A549 (cell line): ENCODE measurements around the gene ABCA7.

Source experiments
- CBX2 ChIP-seq: fragments of 200-600 bp; sonication (generic); IDR thresholded peaks from 2 replicates; pipeline ENCODE4 v1.6.1; 2016; ENCODE audit warnings: low read depth, mild to moderate bottlenecking, borderline replicate concordance
- ELK1 ChIP-seq: fragments of 150-350 bp; IDR thresholded peaks from 2 replicates; pipeline ENCODE4 v1.6.1; 2014; ENCODE audit warnings: low read depth, mild to moderate bottlenecking, low read length
- HMGXB4 ChIP-seq: fragments of 250-450 bp; sonication (Bioruptor Pico); IDR thresholded peaks from 2 replicates; pipeline ENCODE4 v1.5.0; 2021; ENCODE audit warnings: mild to moderate bottlenecking, moderate library complexity, borderline replicate concordance
- JUNB ChIP-seq: fragments of >200 bp; sonication (Bioruptor Twin); formaldehyde crosslinking; IDR thresholded peaks from 2 replicates; pipeline ENCODE4 v1.6.1; 2016
- MAFK ChIP-seq: fragments of 450-650 bp; IDR thresholded peaks from 2 replicates; pipeline ENCODE4 v1.6.1; 2014; ENCODE audit not compliant: partially characterized antibody
- POLR2A ChIP-seq: IDR thresholded peaks from 2 replicates; pipeline ENCODE4 v1.6.1; 2012; ENCODE audit warnings: mild to moderate bottlenecking, low read length
- POLR2AphosphoS2 ChIP-seq: conservative IDR thresholded peaks from 2 replicates; pipeline ENCODE4 v1.6.1; 2012; ENCODE audit warnings: low read length, improper control_type of control experiment, inconsistent platforms
- RAD21 ChIP-seq, 2 experiments: fragments of >200 bp in 1 of 2; sonication (Bioruptor Twin) in 1 of 2; formaldehyde crosslinking in 1 of 2; IDR thresholded peaks in 1 of 2; conservative IDR thresholded peaks in 1 of 2; 2 replicates in 1 of 2; 3 replicates in 1 of 2; pipeline ENCODE4 v1.6.1; 2012 to 2018; ENCODE audit warnings: inconsistent platforms in 1 of 2
- REST ChIP-seq: fragments of 200-600 bp; sonication (generic); IDR thresholded peaks from 2 replicates; pipeline ENCODE4 v1.6.1; 2016; ENCODE audit warnings: antibody characterized with exemption, mild to moderate bottlenecking, moderate library complexity
- RFX5 ChIP-seq: fragments of 450-650 bp; IDR thresholded peaks from 2 replicates; pipeline ENCODE4 v1.7.1; 2014; ENCODE audit warnings: antibody characterized with exemption, mild to moderate bottlenecking, moderate library complexity
- ZFP36 ChIP-seq: fragments of 450-650 bp; IDR thresholded peaks from 2 replicates; pipeline ENCODE4 v1.6.1; 2014; ENCODE audit warnings: borderline replicate concordance; ENCODE audit not compliant: partially characterized antibody
- TF ChIP-seq, protein P1 (sequence below): fragments of >200 bp; sonication (Bioruptor Twin); formaldehyde crosslinking; IDR thresholded peaks from 3 replicates; pipeline ENCODE4 v1.5.1; 2016

DNA sequence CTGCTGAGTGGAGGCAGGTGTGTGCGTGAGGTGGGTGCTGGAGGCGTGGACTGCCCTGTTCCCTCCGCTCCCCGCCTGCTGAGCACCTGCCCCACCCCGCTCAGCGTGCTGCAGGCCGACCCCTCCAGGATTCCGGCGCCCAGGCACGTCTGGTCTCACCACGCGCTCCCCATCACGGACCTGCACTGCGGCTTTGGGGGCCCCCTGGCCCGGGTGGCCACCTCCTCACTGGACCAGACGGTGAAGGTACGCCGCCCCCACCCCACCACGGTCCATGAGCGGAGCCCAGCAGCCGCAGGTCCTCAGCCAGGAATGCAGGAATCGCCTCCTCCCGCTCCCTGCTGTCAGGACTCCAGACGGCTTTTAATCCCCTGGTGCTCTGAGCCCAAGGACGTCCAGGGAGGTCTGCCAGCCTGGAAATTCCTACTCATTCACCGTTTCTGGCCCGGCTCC, 49.8 kb upstream of the ABCA7 start:
- TF ChIP-seq POLR2AphosphoS2 (no peak), MAFK (no peak), RAD21 (conservative IDR thresholded peaks at IDR 0.05 in 1 of 2, IDR thresholded peaks at IDR 0.05 in 1 of 2) (no peak), REST (no peak), JUNB (no peak), POLR2A (no peak), RFX5 (no peak), HMGXB4 (CRISPR knock-in tag) (no peak), ZFP36 (no peak), ELK1 (no peak), CBX2 (no peak)
- TF ChIP-seq, protein P1, sequence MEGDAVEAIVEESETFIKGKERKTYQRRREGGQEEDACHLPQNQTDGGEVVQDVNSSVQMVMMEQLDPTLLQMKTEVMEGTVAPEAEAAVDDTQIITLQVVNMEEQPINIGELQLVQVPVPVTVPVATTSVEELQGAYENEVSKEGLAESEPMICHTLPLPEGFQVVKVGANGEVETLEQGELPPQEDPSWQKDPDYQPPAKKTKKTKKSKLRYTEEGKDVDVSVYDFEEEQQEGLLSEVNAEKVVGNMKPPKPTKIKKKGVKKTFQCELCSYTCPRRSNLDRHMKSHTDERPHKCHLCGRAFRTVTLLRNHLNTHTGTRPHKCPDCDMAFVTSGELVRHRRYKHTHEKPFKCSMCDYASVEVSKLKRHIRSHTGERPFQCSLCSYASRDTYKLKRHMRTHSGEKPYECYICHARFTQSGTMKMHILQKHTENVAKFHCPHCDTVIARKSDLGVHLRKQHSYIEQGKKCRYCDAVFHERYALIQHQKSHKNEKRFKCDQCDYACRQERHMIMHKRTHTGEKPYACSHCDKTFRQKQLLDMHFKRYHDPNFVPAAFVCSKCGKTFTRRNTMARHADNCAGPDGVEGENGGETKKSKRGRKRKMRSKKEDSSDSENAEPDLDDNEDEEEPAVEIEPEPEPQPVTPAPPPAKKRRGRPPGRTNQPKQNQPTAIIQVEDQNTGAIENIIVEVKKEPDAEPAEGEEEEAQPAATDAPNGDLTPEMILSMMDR: no peak
